ENCODE results near the gene SUCO. TPM values are rescaled to one million over a fixed set of nuclear protein-coding genes. Genes with fewer than 3 reads are reported as not detected.

Gene SUCO, protein sequence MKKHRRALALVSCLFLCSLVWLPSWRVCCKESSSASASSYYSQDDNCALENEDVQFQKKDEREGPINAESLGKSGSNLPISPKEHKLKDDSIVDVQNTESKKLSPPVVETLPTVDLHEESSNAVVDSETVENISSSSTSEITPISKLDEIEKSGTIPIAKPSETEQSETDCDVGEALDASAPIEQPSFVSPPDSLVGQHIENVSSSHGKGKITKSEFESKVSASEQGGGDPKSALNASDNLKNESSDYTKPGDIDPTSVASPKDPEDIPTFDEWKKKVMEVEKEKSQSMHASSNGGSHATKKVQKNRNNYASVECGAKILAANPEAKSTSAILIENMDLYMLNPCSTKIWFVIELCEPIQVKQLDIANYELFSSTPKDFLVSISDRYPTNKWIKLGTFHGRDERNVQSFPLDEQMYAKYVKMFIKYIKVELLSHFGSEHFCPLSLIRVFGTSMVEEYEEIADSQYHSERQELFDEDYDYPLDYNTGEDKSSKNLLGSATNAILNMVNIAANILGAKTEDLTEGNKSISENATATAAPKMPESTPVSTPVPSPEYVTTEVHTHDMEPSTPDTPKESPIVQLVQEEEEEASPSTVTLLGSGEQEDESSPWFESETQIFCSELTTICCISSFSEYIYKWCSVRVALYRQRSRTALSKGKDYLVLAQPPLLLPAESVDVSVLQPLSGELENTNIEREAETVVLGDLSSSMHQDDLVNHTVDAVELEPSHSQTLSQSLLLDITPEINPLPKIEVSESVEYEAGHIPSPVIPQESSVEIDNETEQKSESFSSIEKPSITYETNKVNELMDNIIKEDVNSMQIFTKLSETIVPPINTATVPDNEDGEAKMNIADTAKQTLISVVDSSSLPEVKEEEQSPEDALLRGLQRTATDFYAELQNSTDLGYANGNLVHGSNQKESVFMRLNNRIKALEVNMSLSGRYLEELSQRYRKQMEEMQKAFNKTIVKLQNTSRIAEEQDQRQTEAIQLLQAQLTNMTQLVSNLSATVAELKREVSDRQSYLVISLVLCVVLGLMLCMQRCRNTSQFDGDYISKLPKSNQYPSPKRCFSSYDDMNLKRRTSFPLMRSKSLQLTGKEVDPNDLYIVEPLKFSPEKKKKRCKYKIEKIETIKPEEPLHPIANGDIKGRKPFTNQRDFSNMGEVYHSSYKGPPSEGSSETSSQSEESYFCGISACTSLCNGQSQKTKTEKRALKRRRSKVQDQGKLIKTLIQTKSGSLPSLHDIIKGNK (N-terminal part only)
- 7.8 and 16.6 TPM in 2 replicates for total RNA-seq (ENCODE audit: low replicate concordance)

DNA sequence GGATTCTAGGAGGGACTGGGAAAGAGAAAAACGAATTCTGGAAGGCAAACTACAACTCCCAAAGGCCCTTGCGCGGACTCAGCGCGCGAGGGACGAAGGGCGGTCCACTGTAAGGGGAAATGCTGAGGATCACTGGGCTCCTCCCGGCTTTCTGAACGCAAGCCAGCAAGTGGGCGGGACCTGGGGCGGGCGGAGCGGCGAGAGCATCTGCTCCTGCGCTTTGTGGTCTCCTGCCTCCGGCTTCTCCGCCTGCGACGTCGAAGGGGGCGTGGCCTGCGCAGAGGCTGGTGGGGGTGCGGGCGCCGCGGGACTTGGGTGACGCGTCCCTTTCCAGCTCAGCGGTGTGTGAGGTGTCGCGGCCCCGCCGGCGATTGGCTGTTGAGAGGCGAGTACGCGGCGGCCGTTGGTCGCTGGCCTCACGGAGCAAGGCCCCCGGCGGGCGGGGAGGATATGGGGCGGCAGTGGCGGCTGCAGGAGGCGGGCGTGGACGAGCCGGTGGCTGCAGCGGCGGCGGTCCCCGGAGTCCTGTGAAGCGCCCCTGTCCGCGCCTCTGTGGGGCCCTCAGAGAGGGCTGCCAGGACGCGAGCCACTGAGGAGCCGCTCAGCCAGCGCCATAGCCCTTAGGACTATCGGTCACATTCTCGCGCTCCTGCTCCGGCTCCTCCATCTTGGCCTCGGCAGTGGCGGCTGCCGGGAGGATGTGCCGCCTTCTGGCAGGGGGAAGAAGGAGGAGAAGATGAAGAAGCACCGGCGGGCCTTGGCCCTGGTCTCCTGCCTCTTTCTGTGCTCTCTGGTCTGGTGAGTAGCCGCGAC is at the start of gene SUCO:
TSS of gene SUCO (plus strand) at position 451 of the 813 bp plus-strand sequence. CDS start at position 737, 286 bp downstream.

DNA sequence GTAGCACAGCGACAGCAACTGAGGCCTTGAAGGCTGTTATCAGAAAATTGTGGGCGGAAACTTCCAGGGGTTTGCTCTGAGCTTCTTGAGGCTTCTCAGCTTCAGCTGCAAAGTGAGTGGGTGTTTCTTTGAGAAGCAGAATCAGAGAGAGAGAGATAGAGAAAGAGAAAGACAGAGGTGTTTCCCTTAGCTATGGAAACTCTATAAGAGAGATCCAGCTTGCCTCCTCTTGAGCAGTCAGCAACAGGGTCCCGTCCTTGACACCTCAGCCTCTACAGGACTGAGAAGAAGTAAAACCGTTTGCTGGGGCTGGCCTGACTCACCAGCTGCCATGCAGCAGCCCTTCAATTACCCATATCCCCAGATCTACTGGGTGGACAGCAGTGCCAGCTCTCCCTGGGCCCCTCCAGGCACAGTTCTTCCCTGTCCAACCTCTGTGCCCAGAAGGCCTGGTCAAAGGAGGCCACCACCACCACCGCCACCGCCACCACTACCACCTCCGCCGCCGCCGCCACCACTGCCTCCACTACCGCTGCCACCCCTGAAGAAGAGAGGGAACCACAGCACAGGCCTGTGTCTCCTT is 126.0 kb downstream of the SUCO start, which contains the start of gene FASLG:
TSS of gene FASLG (plus strand) at position 233 of the 583 bp plus-strand sequence. CDS start at position 332, 99 bp downstream.

Other genes with a start within 250 kb of the SUCO start
- gene C1orf105, start 112.5 kb upstream of the SUCO start, total RNA-seq (ENCODE audit: low replicate concordance) = not detected in 2 replicates
- 8.3 and 12.4 TPM in 2 replicates for gene PIGC, start 89.1 kb upstream of the SUCO start, total RNA-seq (ENCODE audit: low replicate concordance)
- not detected in 2 replicates for gene FASLG, start 126.0 kb downstream of the SUCO start, total RNA-seq (ENCODE audit: low replicate concordance)